GM18526 (cell line): ENCODE data around the gene ENO1.

Experiments
- POLR2A ChIP-seq: IDR thresholded peaks from 3 replicates; pipeline ENCODE4 v1.6.1; 2011; ENCODE audit not compliant: insufficient read length; ENCODE audit errors: extremely low read depth

ENO1 gene

DNA sequence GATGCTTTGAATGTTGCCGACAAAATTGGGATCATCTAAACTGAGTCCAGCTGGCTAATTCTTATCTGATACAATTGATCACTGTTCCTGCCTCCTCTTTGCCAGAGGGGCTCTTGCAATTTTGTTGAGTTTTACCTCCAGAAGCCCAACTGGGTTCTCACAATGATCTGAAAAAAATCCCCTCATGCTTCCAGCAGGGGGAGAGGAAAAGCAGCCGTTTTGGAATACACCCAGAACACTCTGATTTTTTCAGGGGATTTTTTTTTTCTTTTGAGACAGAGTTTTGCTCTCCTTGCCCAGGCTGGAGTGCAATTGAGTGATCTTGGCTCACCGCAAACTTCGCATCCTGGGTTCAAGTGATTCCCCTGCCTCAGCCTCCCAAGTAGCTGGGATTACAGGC lies 47.1 kb downstream of the ENO1 start:
- TF ChIP-seq POLR2A = no peak

- no peak for TF ChIP-seq POLR2A
Measured at GRCh38 chr1:8825985-8826481, 52.5 kb downstream of the ENO1 start.

- TF ChIP-seq POLR2A = no peak
Measured at GRCh38 chr1:8823295-8823664, 55.2 kb downstream of the ENO1 start.

- TF ChIP-seq POLR2A = no peak
Measured at GRCh38 chr1:8822373-8823294, 55.9 kb downstream of the ENO1 start.

DNA sequence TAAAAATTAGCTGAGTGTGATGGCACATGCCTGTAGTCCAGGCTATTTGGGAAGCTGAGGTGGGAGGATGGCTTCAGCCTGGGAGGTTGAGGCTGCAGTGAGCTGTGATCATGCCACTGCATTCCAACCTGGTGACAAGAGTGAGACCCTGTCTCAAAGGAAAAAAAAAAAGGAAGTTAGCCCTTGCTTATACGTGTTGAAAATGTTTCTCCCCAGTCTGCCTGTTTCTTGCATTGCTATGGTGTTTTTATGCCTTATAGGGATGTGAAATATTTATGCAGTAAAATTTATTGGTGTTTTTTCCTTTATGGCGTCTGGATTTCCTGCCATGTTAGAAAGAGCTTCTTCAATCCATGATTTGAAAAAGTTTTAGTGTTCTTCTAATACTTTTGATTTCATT lies 57.4 kb downstream of the ENO1 start:
- no peak for TF ChIP-seq POLR2A

GRCh38 chr1:8818325-8818775 lies 60.1 kb downstream of the ENO1 start:
- TF ChIP-seq POLR2A = no peak

GRCh38 chr1:8817412-8818324 lies 60.8 kb downstream of the ENO1 start, which contains the start of gene RERE:
Gene RERE (minus strand): TSS chr1:8817640.
- TF ChIP-seq POLR2A = peak; percentile 94

- TF ChIP-seq POLR2A = peak; percentile 33
Measured at GRCh38 chr1:8816831-8817411, 61.6 kb downstream of the ENO1 start.

GRCh38 chr1:8816264-8816663 lies 62.2 kb downstream of the ENO1 start:
- no peak for TF ChIP-seq POLR2A

DNA sequence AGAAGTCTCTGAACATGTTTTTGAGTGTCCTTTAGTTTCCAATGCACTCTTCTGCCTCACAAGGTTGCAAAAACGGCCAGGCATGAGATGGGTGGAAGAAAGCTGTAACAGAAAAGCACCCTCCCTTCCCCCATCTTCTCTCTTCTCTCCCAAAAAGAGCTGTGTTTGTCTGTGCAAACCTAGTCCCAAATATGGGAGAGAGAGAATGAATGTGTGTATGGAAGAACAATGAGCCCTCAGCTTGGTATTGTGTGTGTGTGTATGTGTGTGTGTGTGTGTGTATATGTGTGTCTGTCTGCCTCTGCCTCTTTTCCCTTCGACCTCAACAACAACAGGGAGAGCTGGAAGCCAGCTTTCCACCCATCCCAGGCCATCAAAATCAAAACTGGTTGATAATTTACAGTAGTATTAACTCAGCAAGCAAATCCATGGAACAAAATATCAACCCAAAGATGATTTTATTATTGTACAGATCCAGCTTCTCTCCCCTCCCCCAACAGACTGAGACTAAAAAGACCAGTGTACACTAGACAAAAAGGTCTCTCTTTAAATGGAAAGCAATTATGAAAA lies 62.8 kb downstream of the ENO1 start:
- no peak for TF ChIP-seq POLR2A

- TF ChIP-seq POLR2A = no peak
Measured at GRCh38 chr1:8814865-8815264, 63.6 kb downstream of the ENO1 start.

DNA sequence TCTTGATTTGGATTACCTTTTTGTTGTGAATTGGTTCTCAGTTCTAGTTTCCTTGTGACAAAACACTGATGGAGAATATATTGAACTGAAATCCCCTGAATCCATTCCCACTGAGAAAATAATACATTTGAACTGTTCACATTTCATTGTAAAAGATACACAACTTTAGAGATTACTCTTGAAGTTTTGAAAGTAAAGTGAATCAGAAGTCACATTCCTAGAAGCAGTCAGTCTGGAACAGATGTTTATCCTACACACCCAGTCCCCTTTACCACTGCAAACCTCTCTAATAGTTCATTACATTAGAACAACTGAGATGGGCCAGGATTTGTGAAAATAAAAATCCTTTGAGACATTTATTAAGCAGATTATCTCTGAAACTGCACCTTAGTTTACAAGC lies 64.5 kb downstream of the ENO1 start:
- no peak for TF ChIP-seq POLR2A

- no peak for TF ChIP-seq POLR2A
Measured at GRCh38 chr1:8813016-8813763, 65.3 kb downstream of the ENO1 start.

DNA sequence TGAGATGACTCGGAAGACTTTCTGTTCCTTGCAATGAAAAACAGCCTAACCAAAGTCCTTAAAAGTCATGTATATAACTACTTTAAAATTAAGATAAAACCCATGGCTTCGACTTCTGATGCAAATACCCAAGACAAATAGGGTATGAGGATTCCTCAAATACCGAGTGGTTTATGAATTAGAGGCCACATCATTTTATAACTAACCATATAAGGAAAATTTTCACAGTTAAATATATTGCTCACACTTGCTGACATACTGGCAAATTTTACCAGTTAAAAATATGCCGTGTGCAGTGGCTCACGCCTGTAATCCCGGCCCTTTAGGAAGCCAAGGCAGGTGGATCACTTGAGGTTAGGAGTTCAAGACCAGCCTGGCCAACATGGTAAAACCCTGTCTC lies 66.4 kb downstream of the ENO1 start:
- no peak for TF ChIP-seq POLR2A
